ENCODE results near the gene MTG1. TPM values are rescaled to one million over a fixed set of nuclear protein-coding genes. Genes with fewer than 3 reads are reported as not detected.
"Not testable (repeated sequence)": the region's sequence is repeated elsewhere in the genome, so short reads cannot be mapped to it uniquely, and the experiment has no call there.

The MTG1 gene
- polyA plus RNA-seq, 3 donors: 65.7 to 92.6 (median 90.0) TPM

GRCh38 chr10:133375357-133376115, 18.4 kb upstream of the MTG1 start:
- no peak for DNase-seq

GRCh38 chr10:133376183-133376582, 17.8 kb upstream of the MTG1 start:
- DNase-seq: not testable (repeated sequence)

GRCh38 chr10:133377025-133377817, 16.7 kb upstream of the MTG1 start:
- no peak for DNase-seq

GRCh38 chr10:133377818-133378250, 16.1 kb upstream of the MTG1 start:
- DNase-seq: no peak

- peak; percentile 54 for DNase-seq
Measured at GRCh38 chr10:133378251-133379096, 15.5 kb upstream of the MTG1 start.

GRCh38 chr10:133379152-133379800, 14.7 kb upstream of the MTG1 start, which contains the start of gene PAOX:
Gene PAOX (plus strand): TSS chr10:133379262. CDS start chr10:133379317, 55 bp downstream.
- DNase-seq: peak; percentile 63

- DNase-seq: no peak
Measured at GRCh38 chr10:133379801-133380666, 13.9 kb upstream of the MTG1 start.

- DNase-seq: no peak
Measured at GRCh38 chr10:133381036-133381435, 12.9 kb upstream of the MTG1 start.

- no peak for DNase-seq
Measured at GRCh38 chr10:133383551-133383950, 10.4 kb upstream of the MTG1 start.

GRCh38 chr10:133384071-133384470, 9.9 kb upstream of the MTG1 start:
- no peak for DNase-seq

- DNase-seq: no peak
Measured at GRCh38 chr10:133385214-133385613, 8.7 kb upstream of the MTG1 start.

GRCh38 chr10:133386951-133387350, 7.0 kb upstream of the MTG1 start:
- not testable (repeated sequence) for DNase-seq

GRCh38 chr10:133388236-133388972, 5.6 kb upstream of the MTG1 start:
- no peak for DNase-seq

- DNase-seq: no peak
Measured at GRCh38 chr10:133388973-133389818, 4.8 kb upstream of the MTG1 start.

GRCh38 chr10:133390597-133391248, 3.2 kb upstream of the MTG1 start:
- DNase-seq: no peak

- no peak for DNase-seq
Measured at GRCh38 chr10:133391249-133391635, 2.7 kb upstream of the MTG1 start.

GRCh38 chr10:133391761-133392518, 2.0 kb upstream of the MTG1 start:
- no peak for DNase-seq

Data from renal pelvis (tissue), 4 donors.